SK-N-MC (cell line): ENCODE data around the gene TBC1D13.
"Not testable (repeated sequence)": the region's sequence is repeated elsewhere in the genome, so short reads cannot be mapped to it uniquely, and the experiment has no call there.

ENCODE experiments used
- DNase-seq: peaks from one replicate; pipeline ENCODE4 v3.0.0-alpha.2; 2011; ENCODE audit warnings: low read depth, low spot score
- H3K27ac ChIP-seq: fragments of 200-600 bp; sonication (generic); 2 replicates; pipeline ENCODE4 v1.5.1; 2016; ENCODE audit warnings: mixed run types
- H3K36me3 ChIP-seq: fragments of 200-600 bp; sonication (generic); 2 replicates; pipeline ENCODE4 v1.6.1; 2017; ENCODE audit warnings: antibody characterized with exemption, low read length, mixed read lengths; ENCODE audit not compliant: insufficient read depth
- H3K4me3 ChIP-seq: fragments of 200-600 bp; sonication (generic); 2 replicates; pipeline ENCODE4 v1.5.1; 2016
- H3K9ac ChIP-seq: fragments of 200-600 bp; sonication (generic); 2 replicates; pipeline ENCODE4 v1.8.0; 2017; ENCODE audit warnings: mixed run types, mixed read lengths; ENCODE audit not compliant: insufficient read length
- H3K9me3 ChIP-seq: fragments of 200-600 bp; sonication (generic); 2 replicates; pipeline ENCODE4 v1.6.1; 2017; ENCODE audit warnings: low read depth, mild to moderate bottlenecking, antibody characterized with exemption, low read length, moderate library complexity, mixed read lengths
- EZH2 ChIP-seq: fragments of 200-600 bp; sonication (generic); IDR thresholded peaks from one replicate; pipeline ENCODE4 v1.6.1; 2017; ENCODE audit warnings: antibody characterized with exemption
- FOXP2 ChIP-seq: optimal IDR thresholded peaks from 2 replicates; pipeline ENCODE3; 2011; ENCODE audit warnings: mild to moderate bottlenecking, moderate library complexity; ENCODE audit not compliant: insufficient read depth; ENCODE audit errors: extremely low read length, control extremely low read depth
- POLR2AphosphoS5 ChIP-seq: IDR thresholded peaks from 2 replicates; pipeline ENCODE4 v1.6.1; 2012; ENCODE audit warnings: mild to moderate bottlenecking, low read depth, low read length, borderline replicate concordance

TBC1D13 gene

DNA sequence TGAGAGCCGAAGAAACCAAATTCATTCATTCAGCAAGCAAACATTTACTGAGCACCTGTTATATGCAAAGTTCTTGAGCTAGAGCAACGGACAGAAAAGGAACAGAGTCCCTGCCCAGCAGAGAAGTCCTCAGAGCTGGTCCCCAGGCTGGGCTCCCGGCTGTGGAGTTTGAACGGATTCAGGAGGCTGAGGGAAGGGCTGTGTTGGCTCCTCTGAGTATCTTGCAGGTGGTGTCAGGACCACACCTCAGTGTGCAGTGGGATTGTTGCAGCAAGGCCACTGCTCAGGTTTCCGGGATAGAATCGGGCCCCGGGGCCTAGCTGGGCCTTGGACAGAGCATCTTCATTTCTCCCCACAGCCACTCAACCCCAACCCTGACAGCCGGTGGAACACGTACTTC lies 5.1 kb downstream of the TBC1D13 start:
- Histone ChIP-seq H3K27ac (no peak overlapping the region), H3K9me3 (no peaks in the 10 kb centered on the region), H3K4me3 (no peak overlapping the region), H3K9ac (no peak overlapping the region), H3K36me3 (peaks cover 21% of the 10 kb centered on the region; the same call in 1 of the 2 replicates)
- no peak for DNase-seq
- TF ChIP-seq FOXP2 (no peak), POLR2AphosphoS5 (no peak), EZH2 (no peak)

DNA sequence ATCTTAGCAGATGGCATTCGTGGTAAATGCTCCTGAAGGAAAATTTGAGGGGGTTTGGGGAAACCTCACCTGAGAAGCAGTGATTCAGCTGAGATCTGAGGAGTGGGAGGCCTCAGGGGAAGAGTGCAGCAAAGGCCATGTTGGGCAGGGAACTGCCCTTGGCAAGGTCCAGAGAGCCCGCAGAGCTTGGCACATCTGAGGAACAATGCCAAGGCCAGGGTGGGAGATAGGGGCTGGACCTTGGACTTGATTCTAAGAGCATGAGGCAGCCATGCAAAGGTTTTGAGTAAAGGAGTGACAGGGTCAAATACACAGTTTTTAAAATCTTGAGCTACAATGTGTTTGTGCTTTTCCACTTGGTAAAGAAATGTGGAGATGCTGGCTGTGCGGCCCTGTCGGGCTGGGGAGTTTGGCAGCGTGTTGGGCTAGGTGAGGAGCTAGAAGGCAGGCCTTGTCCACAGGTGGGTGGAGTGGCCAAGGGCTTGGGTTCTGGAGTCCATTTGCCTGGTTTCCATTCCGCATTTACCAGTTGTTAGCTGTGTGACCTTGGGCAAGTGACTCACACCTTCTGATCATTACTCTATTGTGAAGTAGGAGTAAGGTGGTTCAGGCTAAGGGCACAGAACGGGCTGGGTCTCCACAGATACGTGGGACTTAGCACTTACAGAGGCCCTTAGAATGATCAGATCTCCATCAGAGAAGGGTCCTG lies 6.1 kb downstream of the TBC1D13 start:
- peaks cover 26% of the 10 kb centered on the region; the same call in 1 of the 2 replicates for H3K36me3 ChIP-seq
- H3K9ac ChIP-seq = no peak overlapping the region
- TF ChIP-seq FOXP2 = no peak
- TF ChIP-seq EZH2 = no peak
- TF ChIP-seq POLR2AphosphoS5 = no peak
- no peaks in the 10 kb centered on the region for H3K9me3 ChIP-seq
- DNase-seq = no peak
- no peak overlapping the region for H3K4me3 ChIP-seq
- no peak overlapping the region for H3K27ac ChIP-seq

DNA sequence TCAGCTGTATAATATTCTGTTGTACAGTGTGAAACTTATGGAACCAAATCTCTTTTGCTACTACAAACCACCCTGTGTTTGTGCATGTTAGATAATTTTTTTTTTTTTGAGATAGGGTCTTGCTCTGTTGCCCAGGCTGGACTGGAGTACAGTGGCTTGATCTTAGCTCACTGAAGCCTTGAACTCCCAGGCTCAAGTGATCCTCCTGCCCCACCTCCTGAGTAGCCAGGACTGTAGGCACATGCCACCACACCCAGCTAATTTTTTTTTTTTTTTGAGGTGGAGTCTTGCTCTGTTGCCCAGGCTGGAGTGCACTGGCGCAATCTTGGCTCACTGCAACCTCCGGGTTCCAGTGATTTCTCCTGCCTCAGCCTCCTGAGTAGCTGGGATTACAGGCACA lies 7.9 kb downstream of the TBC1D13 start:
- not testable (repeated sequence) for DNase-seq, H3K4me3 ChIP-seq, H3K9me3 ChIP-seq, H3K27ac ChIP-seq, H3K9ac ChIP-seq
- H3K36me3 ChIP-seq = peaks cover 37% of the 10 kb centered on the region; the same call in 1 of the 2 replicates

DNA sequence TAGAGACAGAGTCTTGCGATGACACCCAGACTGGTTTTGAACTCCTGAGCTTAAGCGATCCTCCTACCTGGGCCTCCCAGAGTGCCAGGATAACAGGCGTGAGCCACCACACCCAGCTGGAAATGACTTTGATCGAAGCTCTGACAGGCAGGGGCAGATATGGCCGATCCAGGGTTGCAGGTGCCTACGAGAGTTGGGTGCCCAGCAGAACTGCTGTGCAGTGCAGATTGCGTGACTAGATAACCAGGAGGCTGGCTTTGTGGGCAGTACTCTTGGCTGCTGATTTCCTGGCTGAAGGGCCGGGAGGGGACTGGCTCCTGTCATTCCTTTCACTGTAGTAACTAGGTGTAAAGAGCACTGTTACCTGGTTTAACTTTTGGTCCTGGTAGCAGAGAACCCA lies 11.8 kb downstream of the TBC1D13 start:
- no peaks in the 10 kb centered on the region for H3K9me3 ChIP-seq
- no peak overlapping the region for H3K27ac ChIP-seq
- H3K9ac ChIP-seq = no peak overlapping the region
- no peak for DNase-seq
- no peak for TF ChIP-seq POLR2AphosphoS5
- TF ChIP-seq EZH2 = no peak
- TF ChIP-seq FOXP2 = no peak
- H3K4me3 ChIP-seq = no peak overlapping the region
- peaks cover 42% of the 10 kb centered on the region for H3K36me3 ChIP-seq

DNA sequence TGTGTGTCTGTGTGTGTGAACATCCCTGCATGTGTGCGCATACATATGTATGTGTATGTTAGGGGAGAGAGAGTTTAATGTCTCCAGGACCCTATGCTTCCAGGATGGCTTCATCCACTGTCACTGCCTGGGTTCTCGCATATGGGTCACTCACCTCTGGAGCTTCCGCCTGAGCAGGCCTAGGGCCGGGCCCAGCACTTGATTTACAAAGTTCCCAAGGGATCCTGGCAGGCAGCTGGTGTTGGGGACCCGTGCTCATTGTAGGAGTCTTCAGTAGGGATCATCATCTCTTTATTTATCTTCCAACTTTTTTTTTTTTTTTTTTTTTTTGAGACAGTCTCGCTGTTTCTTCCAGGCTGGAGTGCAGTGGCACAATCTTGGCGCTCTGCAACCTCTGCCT lies 13.0 kb downstream of the TBC1D13 start:
- Histone ChIP-seq H3K36me3 (peaks cover 45% of the 10 kb centered on the region), H3K4me3 (no peak overlapping the region), H3K9me3 (no peaks in the 10 kb centered on the region), H3K27ac (no peak overlapping the region), H3K9ac (no peak overlapping the region)
- TF ChIP-seq EZH2 (no peak), FOXP2 (no peak), POLR2AphosphoS5 (no peak)
- no peak for DNase-seq

DNA sequence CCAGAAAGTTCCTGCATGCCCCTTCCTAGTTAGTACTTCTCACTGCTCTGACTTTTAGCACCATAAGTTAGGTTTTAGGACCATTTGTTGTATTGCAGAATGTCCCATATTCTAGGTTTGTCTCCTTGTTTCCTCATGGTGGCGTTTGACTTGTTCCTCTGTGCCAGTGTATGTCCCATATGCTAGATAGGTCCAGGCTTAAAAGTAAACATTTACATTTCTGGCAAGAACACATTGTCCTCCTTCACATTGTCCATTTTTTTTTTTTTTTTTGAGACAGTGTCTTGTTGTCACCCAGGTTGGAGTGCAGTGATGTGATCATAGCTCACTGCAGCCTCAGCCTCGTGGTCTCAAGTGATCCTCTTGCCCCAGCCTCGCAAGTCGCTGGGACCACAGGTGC lies 15.4 kb downstream of the TBC1D13 start:
- Histone ChIP-seq H3K36me3 (peaks cover 48% of the 10 kb centered on the region), H3K27ac (no peak overlapping the region), H3K4me3 (no peak overlapping the region), H3K9ac (no peak overlapping the region), H3K9me3 (no peaks in the 10 kb centered on the region)
- no peak for TF ChIP-seq EZH2
- TF ChIP-seq POLR2AphosphoS5 = no peak
- no peak for TF ChIP-seq FOXP2
- DNase-seq = no peak

DNA sequence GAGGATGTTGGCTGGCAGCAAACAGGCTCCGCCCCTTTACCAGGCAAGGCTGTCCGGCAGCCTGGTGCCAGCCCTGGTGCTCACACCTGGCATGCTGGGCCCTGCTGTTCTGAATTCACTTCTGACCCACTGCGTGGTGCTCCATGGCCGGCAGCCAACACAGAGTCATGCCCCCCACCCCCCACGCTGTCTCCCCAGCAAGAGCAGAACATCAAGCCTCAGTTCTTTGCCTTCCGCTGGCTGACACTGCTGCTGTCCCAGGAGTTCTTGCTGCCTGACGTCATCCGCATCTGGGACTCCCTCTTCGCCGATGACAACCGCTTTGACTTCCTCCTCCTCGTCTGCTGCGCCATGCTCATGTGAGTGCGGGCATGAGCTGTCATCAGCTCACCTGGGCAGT lies 18.6 kb downstream of the TBC1D13 start:
- H3K27ac ChIP-seq = no peak overlapping the region
- no peaks in the 10 kb centered on the region for H3K9me3 ChIP-seq
- peaks cover 31% of the 10 kb centered on the region for H3K36me3 ChIP-seq
- no peak for DNase-seq
- TF ChIP-seq EZH2 (no peak), FOXP2 (no peak), POLR2AphosphoS5 (no peak)
- H3K4me3 ChIP-seq = no peak overlapping the region
- H3K9ac ChIP-seq = no peak overlapping the region

DNA sequence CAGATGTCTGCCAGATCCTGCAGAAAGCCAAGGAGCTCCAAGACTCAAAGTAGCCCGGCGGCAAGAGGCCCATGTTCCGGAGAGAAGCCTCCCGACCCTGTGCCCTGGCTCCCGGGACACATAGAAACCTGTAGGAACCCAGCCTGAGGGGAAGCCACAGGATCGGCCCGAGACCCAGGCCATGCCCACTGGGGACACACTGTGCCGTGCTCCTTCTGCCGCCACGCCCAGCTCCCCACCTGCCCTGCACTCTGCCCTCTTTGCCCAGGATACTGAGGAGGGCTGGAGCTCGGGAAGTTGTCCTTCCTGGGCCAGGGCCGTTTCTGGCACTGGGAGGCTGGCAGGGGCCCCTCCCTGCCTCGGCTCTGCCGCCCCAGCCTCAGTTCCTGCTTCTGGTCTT lies 20.8 kb downstream of the TBC1D13 start:
- no peak for TF ChIP-seq EZH2
- no peak for TF ChIP-seq FOXP2
- TF ChIP-seq POLR2AphosphoS5 = no peak
- H3K9me3 ChIP-seq = no peaks in the 10 kb centered on the region
- peaks cover 26% of the 10 kb centered on the region; the same call in 1 of the 2 replicates for H3K36me3 ChIP-seq
- H3K4me3 ChIP-seq = no peak overlapping the region
- no peak overlapping the region for H3K27ac ChIP-seq
- DNase-seq = no peak
- no peak overlapping the region for H3K9ac ChIP-seq

DNA sequence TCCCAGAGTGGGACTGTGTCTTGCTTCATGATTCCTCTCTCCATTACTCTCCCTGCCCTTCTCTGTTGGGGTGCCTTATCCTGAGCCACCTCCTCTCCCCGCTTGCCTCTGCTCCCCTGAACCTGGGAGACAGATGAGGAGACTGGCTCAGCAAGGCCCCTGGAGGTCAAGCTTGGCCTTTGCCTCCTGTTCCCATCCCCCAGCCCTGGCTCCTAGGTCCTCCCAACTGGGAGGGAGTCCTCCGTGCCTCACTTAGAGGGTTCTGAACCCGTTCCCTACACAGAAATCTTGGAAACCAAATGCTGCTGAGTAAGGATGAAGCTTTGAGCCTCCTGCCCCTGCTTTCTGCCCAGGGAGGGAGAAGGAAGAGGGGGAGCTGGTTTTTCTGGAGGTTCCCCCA lies 21.5 kb downstream of the TBC1D13 start:
- DNase-seq = no peak
- no peak overlapping the region for H3K4me3 ChIP-seq
- H3K9ac ChIP-seq = no peak overlapping the region
- no peaks in the 10 kb centered on the region for H3K9me3 ChIP-seq
- no peak for TF ChIP-seq EZH2
- TF ChIP-seq POLR2AphosphoS5 = no peak
- TF ChIP-seq FOXP2 = no peak
- peaks cover 19% of the 10 kb centered on the region; the same call in 1 of the 2 replicates for H3K36me3 ChIP-seq
- no peak overlapping the region for H3K27ac ChIP-seq
